PC-9 (cell line): ENCODE results near the gene DNAJB2. TPM values are rescaled to one million over a fixed set of nuclear protein-coding genes. Genes with fewer than 3 reads are reported as not detected.

Source experiments
- BruUV-seq: library from RNA; stranded (reverse); fragments of 400-500 nt; replicated peaks from 2 replicates; lab custom pipeline; 2021; lab: Mats Ljungman, UMichigan
- CTCF ChIA-PET: fragments of 300-600 bp; sonication (Branson Sonifier 250); formaldehyde crosslinking; loops from one replicate; lab custom pipeline; 2022; ENCODE audit warnings: antibody characterized with exemption; lab: Charles Lee
- POLR2A ChIA-PET: fragments of 300-600 bp; sonication (Branson Sonifier 250); formaldehyde crosslinking; loops from one replicate; lab custom pipeline; 2022; ENCODE audit warnings: antibody characterized with exemption; ENCODE audit not compliant: unreplicated experiment; lab: Charles Lee
- DNase-seq, 2 experiments: peaks; one replicate each; pipeline versions ENCODE4 v3.0.0 to v3.0.0-alpha.2; 2015 to 2022; ENCODE audit warnings: mixed read lengths in 1 of 2
- H2AFZ ChIP-seq: fragments of 200-600 bp; sonication (generic); 2 replicates; pipeline ENCODE4 v1.8.1; 2017; ENCODE audit warnings: antibody characterized with exemption
- H3F3A ChIP-seq: fragments of 200-600 bp; sonication (generic); 2 replicates; pipeline ENCODE4 v1.8.1; 2017; ENCODE audit warnings: antibody characterized with exemption, mild to moderate bottlenecking, low read depth; ENCODE audit not compliant: insufficient read depth
- H3K27ac ChIP-seq: fragments of 200-600 bp; sonication (generic); 2 replicates; pipeline ENCODE4 v1.6.1; 2016; ENCODE audit warnings: mixed run types
- H3K27me3 ChIP-seq: fragments of 200-600 bp; sonication (generic); 2 replicates; pipeline ENCODE4 v1.6.1; 2016; ENCODE audit warnings: low read depth, mixed run types; ENCODE audit not compliant: insufficient read depth
- H3K36me3 ChIP-seq: fragments of 200-600 bp; sonication (generic); 2 replicates; pipeline ENCODE4 v1.6.1; 2016; ENCODE audit warnings: low read depth, mixed run types
- H3K4me1 ChIP-seq: fragments of 200-600 bp; sonication (generic); replicated peaks from 2 replicates; pipeline ENCODE4 v1.6.1; 2016; ENCODE audit warnings: mixed run types; ENCODE audit not compliant: insufficient read depth
- H3K4me2 ChIP-seq: fragments of 200-600 bp; sonication (generic); 2 replicates; pipeline ENCODE4 v1.6.1; 2017; ENCODE audit warnings: mixed run types
- H3K4me3 ChIP-seq: fragments of 200-600 bp; sonication (generic); 2 replicates; pipeline ENCODE4 v1.6.1; 2016; ENCODE audit warnings: mixed run types
- H3K79me2 ChIP-seq: fragments of 200-600 bp; sonication (generic); 2 replicates; pipeline ENCODE4 v1.6.1; 2017; ENCODE audit warnings: low read depth, mixed run types
- H3K9me2 ChIP-seq: fragments of 200-600 bp; sonication (generic); 2 replicates; pipeline ENCODE4 v1.8.1; 2017; ENCODE audit warnings: mild to moderate bottlenecking; ENCODE audit not compliant: insufficient read depth
- H3K9me3 ChIP-seq: fragments of 200-600 bp; sonication (generic); 2 replicates; pipeline ENCODE4 v1.8.1; 2016; ENCODE audit warnings: low read depth; ENCODE audit not compliant: insufficient read depth
- H4K20me1 ChIP-seq: fragments of 200-600 bp; sonication (generic); 2 replicates; pipeline ENCODE4 v1.8.1; 2017; ENCODE audit not compliant: insufficient read depth
- CTCF ChIP-seq: fragments of 200-600 bp; sonication (generic); conservative IDR thresholded peaks from 2 replicates; pipeline ENCODE4 v1.6.1; 2017; ENCODE audit warnings: mixed run types, antibody characterized with exemption, mild to moderate bottlenecking, moderate library complexity
- EZH2 ChIP-seq: fragments of 200-600 bp; sonication (generic); IDR thresholded peaks from 2 replicates; pipeline ENCODE4 v1.8.0; 2017; ENCODE audit warnings: antibody characterized with exemption, low read depth
- intact Hi-C: fragments of 100-400 bp; cut with micrococcal nuclease; formaldehyde crosslinking; loops from one replicate; pipeline ENCODE4 v1.10.0; 2022; ENCODE audit not compliant: unreplicated experiment
- total RNA-seq: library from RNA; stranded (reverse); gene quantifications from 2 replicates; pipeline ENCODE4 v1.2.3, GENCODE V29; 2021

Gene DNAJB2
- total RNA-seq, 1 experiment from 2014 or later, result 38.5 TPM

- no peak for DNase-seq
- Histone ChIP-seq H3K4me1 (no peaks in the 10 kb centered on the region; the same call in 1 of the 2 replicates), H3K4me2 (no peak overlapping the region), H2AFZ (no peak overlapping the region), H3K79me2 (no peaks in the 10 kb centered on the region), H3K27ac (no peak overlapping the region), H3K27me3 (peaks cover 40% of the 10 kb centered on the region), H3K9me3 (no peaks in the 10 kb centered on the region), H4K20me1 (no peaks in the 10 kb centered on the region), H3K9me2 (no peaks in the 10 kb centered on the region), H3K4me3 (no peak overlapping the region), H3K36me3 (no peaks in the 10 kb centered on the region), H3F3A (no peaks in the 10 kb centered on the region)
- POLR2A ChIA-PET, result no interaction called here
- CTCF ChIA-PET, result no interaction called here
- intact Hi-C loops, result loop anchor here (1.0 to 5.0 kb wide), 4 partner anchors 89 to 234 kb away; partner anchors contain the start of genes DNPEP and NHEJ1
- no peak for TF ChIP-seq CTCF
- no peak for TF ChIP-seq EZH2
- no TSS peak for BruUV-seq
Measured at GRCh38 chr2:219297766-219298456, 18.7 kb downstream of the DNAJB2 start.

GRCh38 chr2:219298759-219299371, 19.7 kb downstream of the DNAJB2 start:
- H3K4me3 ChIP-seq, result no peak overlapping the region

GRCh38 chr2:219299372-219299760, 20.2 kb downstream of the DNAJB2 start:
- DNase-seq, result no peak
- H3K4me3 ChIP-seq, result no peak overlapping the region
- intact Hi-C loops, result loop anchor here (5.0 kb wide), 2 partner anchors 88 to 233 kb away; partner anchors contain the start of gene DNPEP
- H3K4me2 ChIP-seq, result no peak overlapping the region
- no peak overlapping the region for H2AFZ ChIP-seq
- ChIA-PET CTCF (no interaction called here), POLR2A (no interaction called here)
- BruUV-seq, result no TSS peak
- H3K79me2 ChIP-seq, result no peaks in the 10 kb centered on the region
- H3F3A ChIP-seq, result no peaks in the 10 kb centered on the region
- H3K27me3 ChIP-seq, result peaks cover 54% of the 10 kb centered on the region
- H4K20me1 ChIP-seq, result no peaks in the 10 kb centered on the region
- no peak overlapping the region for H3K27ac ChIP-seq
- no peaks in the 10 kb centered on the region for H3K9me2 ChIP-seq
- no peaks in the 10 kb centered on the region for H3K36me3 ChIP-seq
- no peaks in the 10 kb centered on the region; the same call in 1 of the 2 replicates for H3K4me1 ChIP-seq
- H3K9me3 ChIP-seq, result no peaks in the 10 kb centered on the region
- TF ChIP-seq EZH2, result no peak
- TF ChIP-seq CTCF, result no peak

More at GRCh38 chr2:219298759-219299371, 19.7 kb downstream of the DNAJB2 start:
- CTCF ChIA-PET, result no interaction called here
- peak; percentile 48 to 89 for DNase-seq
- H3K36me3 ChIP-seq, result no peaks in the 10 kb centered on the region
- BruUV-seq, result no TSS peak
- TF ChIP-seq CTCF, result peak; percentile 93
- no peak for TF ChIP-seq EZH2
- no peaks in the 10 kb centered on the region; the same call in 1 of the 2 replicates for H3K4me1 ChIP-seq
- POLR2A ChIA-PET, result no interaction called here
- peaks cover 49% of the 10 kb centered on the region for H3K27me3 ChIP-seq
- no peaks in the 10 kb centered on the region for H3K9me3 ChIP-seq
- no peaks in the 10 kb centered on the region for H4K20me1 ChIP-seq
- H3K4me2 ChIP-seq, result peak overlapping the region; percentile 54
- intact Hi-C loops, result loop anchor here (1.0 to 5.0 kb wide), 4 partner anchors 88 to 233 kb away; partner anchors contain the start of genes DNPEP and NHEJ1
- no peaks in the 10 kb centered on the region for H3K79me2 ChIP-seq
- H3K9me2 ChIP-seq, result no peaks in the 10 kb centered on the region
- H3K27ac ChIP-seq, result no peak overlapping the region
- H2AFZ ChIP-seq, result no peak overlapping the region
- no peaks in the 10 kb centered on the region for H3F3A ChIP-seq
